ENCODE results near the gene TEX10.
A peak's percentile ranks its signal among the peaks of the same experiment; 100 is the strongest.

The TEX10 gene

GRCh38 chr9:100364013-100364412, 11.3 kb upstream of the TEX10 start:
- DNase-seq (ENCODE audit: low read depth in 1 of 2, low spot score in 1 of 2) = no peak
- no peak for TF ChIP-seq SPI1 (IDR thresholded peaks at IDR 0.05; ENCODE audit: borderline replicate concordance, low read depth)
- no peak for TF ChIP-seq GABPA (IDR thresholded peaks at IDR 0.05; ENCODE audit: low read depth)
- TF ChIP-seq POLR2AphosphoS5 (IDR thresholded peaks at IDR 0.05; ENCODE audit: low read depth) = no peak
- TF ChIP-seq CTCF (IDR thresholded peaks at IDR 0.05; ENCODE audit: insufficient read depth, low read length) = no peak
- TF ChIP-seq REST (IDR thresholded peaks at IDR 0.05; ENCODE audit: insufficient replicate concordance, low read depth) = no peak
- H3K27me3 ChIP-seq (ENCODE audit: insufficient read depth, poor library complexity, severe bottlenecking) = no peaks in the 10 kb centered on the region
- H3K27ac ChIP-seq (replicated peaks) = no peak overlapping the region
- no peak overlapping the region for H3K4me3 ChIP-seq (replicated peaks; ENCODE audit: insufficient read depth, low read length)

- DNase-seq (ENCODE audit: low read depth in 1 of 2, low spot score in 1 of 2) = no peak
Measured at GRCh38 chr9:100359057-100359456, 6.3 kb upstream of the TEX10 start.

GRCh38 chr9:100357501-100357900, 4.8 kb upstream of the TEX10 start:
- TF ChIP-seq REST (IDR thresholded peaks at IDR 0.05; ENCODE audit: insufficient replicate concordance, low read depth) = no peak
- no peak for TF ChIP-seq CTCF (IDR thresholded peaks at IDR 0.05; ENCODE audit: insufficient read depth, low read length)
- no peak for TF ChIP-seq POLR2AphosphoS5 (IDR thresholded peaks at IDR 0.05; ENCODE audit: low read depth)
- no peak for TF ChIP-seq GABPA (IDR thresholded peaks at IDR 0.05; ENCODE audit: low read depth)
- TF ChIP-seq SPI1 (IDR thresholded peaks at IDR 0.05; ENCODE audit: borderline replicate concordance, low read depth) = no peak
- H3K27me3 ChIP-seq (ENCODE audit: insufficient read depth, poor library complexity, severe bottlenecking) = no peaks in the 10 kb centered on the region
- H3K4me3 ChIP-seq (replicated peaks; ENCODE audit: insufficient read depth, low read length) = no peak overlapping the region
- peak in 1 of 2 experiments; percentile 27 for DNase-seq (ENCODE audit: low read depth in 1 of 2, low spot score in 1 of 2)
- peak overlapping the region; percentile 60 for H3K27ac ChIP-seq (replicated peaks)

More at GRCh38 chr9:100359057-100359456, 6.3 kb upstream of the TEX10 start:
- Histone ChIP-seq H3K4me3 (replicated peaks; ENCODE audit: insufficient read depth, low read length) (no peak overlapping the region), H3K27me3 (ENCODE audit: insufficient read depth, poor library complexity, severe bottlenecking) (no peaks in the 10 kb centered on the region), H3K27ac (replicated peaks) (no peak overlapping the region)
- no peak for TF ChIP-seq SPI1 (IDR thresholded peaks at IDR 0.05; ENCODE audit: borderline replicate concordance, low read depth)
- TF ChIP-seq CTCF (IDR thresholded peaks at IDR 0.05; ENCODE audit: insufficient read depth, low read length) = no peak
- TF ChIP-seq REST (IDR thresholded peaks at IDR 0.05; ENCODE audit: insufficient replicate concordance, low read depth) = no peak
- TF ChIP-seq GABPA (IDR thresholded peaks at IDR 0.05; ENCODE audit: low read depth) = no peak
- no peak for TF ChIP-seq POLR2AphosphoS5 (IDR thresholded peaks at IDR 0.05; ENCODE audit: low read depth)

Data from HL-60 (cell line).